ENCODE measurements around the gene MTG2. TPM values are rescaled to one million over a fixed set of nuclear protein-coding genes. Genes with fewer than 3 reads are reported as not detected.

Gene MTG2, protein sequence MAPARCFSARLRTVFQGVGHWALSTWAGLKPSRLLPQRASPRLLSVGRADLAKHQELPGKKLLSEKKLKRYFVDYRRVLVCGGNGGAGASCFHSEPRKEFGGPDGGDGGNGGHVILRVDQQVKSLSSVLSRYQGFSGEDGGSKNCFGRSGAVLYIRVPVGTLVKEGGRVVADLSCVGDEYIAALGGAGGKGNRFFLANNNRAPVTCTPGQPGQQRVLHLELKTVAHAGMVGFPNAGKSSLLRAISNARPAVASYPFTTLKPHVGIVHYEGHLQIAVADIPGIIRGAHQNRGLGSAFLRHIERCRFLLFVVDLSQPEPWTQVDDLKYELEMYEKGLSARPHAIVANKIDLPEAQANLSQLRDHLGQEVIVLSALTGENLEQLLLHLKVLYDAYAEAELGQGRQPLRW
- 10 to 100 TPM; 17.0 to 26.1 (median 22.6) TPM for total RNA-seq

DNA sequence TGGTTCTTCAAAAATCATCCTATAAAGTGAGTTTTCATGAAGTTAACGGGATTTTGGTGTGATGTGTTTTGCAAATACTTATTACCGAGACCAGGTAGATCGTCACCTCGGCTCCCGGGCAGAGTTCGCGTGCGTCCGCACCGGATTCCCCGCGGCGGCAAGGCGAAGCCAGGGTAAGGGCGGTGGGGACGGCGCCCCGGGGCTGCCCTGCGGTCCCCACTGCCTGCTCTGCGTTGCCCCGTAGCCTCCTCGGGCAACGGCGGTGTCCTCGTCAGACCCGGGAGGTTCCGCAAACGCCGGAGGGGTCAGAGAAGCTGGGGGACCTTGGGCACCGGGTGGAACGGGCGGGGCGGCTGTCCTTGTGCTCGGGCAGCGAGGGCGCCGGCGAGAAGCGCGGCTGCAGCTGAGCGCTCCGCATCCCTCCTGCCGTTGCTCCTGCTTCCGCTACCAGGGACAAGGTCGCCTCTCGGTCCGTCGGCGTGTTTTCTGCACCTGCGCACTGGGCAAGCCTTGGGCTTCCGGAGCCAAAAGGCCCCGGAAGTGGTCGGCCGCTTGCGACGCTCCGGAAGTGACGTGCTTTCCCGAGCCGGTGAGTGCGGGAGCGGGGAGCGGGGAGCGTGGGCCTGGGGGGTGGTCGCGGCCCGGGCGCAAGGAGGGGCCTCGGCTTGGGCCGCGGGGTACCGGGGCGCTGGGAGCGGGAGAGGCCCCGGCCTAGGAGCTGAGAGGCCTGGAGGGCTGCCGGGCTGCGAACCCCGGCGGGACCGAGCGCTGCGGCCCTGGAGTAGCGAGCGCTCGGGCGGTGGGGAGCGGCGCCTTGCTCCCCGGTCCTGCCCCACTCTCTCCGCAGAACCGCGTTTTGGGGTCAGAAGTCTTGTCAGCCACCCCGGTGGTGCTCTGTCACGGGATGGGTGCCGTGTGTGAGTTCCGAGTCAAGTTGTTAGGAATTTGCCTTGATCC, at the start of gene MTG2:
TSS of gene MTG2 (plus strand) at position 560 of the 957 bp plus-strand sequence. CDS start 10,393 bp downstream, outside the sequence.
- TF ChIP-seq, protein P1, sequence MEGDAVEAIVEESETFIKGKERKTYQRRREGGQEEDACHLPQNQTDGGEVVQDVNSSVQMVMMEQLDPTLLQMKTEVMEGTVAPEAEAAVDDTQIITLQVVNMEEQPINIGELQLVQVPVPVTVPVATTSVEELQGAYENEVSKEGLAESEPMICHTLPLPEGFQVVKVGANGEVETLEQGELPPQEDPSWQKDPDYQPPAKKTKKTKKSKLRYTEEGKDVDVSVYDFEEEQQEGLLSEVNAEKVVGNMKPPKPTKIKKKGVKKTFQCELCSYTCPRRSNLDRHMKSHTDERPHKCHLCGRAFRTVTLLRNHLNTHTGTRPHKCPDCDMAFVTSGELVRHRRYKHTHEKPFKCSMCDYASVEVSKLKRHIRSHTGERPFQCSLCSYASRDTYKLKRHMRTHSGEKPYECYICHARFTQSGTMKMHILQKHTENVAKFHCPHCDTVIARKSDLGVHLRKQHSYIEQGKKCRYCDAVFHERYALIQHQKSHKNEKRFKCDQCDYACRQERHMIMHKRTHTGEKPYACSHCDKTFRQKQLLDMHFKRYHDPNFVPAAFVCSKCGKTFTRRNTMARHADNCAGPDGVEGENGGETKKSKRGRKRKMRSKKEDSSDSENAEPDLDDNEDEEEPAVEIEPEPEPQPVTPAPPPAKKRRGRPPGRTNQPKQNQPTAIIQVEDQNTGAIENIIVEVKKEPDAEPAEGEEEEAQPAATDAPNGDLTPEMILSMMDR (IDR thresholded peaks at IDR 0.05; ENCODE audit: low read depth) = no peak

DNA sequence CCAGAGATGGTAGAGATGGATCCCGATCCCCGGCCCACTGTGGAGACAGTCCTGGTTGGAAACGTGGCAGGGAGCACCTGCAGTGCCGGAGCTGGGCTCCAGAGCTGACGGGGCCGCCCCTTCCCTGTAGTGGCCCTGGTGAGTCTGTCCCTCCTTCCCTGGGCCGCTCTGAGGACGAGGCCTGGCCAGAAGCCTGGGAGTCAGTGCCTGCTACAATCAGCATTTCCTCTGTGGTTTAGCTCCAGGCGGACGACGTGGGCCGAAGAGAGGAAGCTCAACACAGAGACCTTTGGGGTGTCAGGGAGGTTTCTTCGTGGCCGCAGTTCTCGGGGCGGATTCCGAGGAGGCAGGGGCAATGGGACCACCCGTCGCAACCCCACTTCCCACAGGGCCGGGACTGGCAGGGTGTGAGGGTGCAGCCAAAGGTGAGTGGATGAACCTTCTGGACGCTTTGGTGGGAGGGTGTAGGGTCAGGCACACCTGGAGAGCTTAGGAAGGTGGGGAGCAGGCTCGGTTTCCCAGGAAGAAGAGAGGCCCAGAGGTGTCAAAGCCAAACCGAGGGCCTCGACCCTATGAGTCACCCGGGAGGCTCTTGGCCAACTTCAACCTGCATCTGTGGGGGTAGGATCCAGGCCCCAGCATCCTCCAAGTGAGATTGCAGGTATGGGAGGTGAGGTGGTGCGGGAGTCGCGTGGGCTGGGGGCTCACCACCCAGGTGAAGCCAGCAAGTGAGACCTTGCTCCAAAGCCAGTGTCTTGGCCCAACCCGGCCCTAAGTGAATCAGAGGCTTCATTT, 49.6 kb upstream of the MTG2 start:
- TF ChIP-seq, protein P1 (IDR thresholded peaks at IDR 0.05; ENCODE audit: low read depth) = no peak

DNA sequence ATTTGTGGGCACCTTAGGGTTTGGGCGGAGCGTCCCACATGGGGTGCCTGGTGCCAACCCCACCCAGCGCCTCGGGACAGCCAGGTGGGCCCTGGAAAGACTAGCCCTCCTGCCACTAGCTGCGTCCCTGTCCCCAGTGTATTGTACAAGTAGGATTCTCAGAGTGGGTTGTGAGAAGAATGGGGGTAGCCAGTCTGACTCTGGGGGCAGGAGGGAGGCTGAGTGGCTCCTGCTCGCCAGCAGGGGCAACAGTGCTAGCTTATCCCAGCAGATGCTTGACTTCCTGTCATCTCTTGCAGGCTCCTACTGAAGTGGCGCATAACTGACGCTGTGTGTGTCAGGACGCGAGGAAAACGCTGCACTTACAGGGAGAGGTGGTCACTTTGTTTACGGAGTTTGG, 49.0 kb upstream of the MTG2 start:
- TF ChIP-seq, protein P1 (IDR thresholded peaks at IDR 0.05; ENCODE audit: low read depth) = no peak

DNA sequence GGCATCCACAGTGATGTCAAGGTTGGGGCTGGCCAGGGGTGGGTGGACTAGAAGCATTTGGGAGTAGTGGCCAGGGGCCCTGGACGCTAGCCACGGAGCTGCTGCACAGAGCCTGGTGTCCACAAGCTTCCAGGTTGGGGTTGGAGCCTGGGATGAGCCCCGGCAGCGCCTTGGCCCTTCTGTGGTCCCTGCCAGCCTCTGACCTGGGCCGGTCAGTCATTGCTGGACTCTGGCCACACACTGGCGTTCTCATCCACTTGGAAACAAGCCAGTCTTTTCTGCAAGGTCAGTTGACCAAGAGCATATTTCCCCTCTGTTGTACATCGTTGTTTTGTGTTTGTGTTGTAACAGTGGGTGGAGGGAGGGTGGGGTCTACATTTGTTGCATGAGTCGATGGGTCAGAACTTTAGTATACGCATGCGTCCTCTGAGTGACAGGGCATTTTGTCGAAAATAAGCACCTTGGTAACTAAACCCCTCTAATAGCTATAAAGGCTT, 48.0 kb upstream of the MTG2 start:
- TF ChIP-seq, protein P1 (IDR thresholded peaks at IDR 0.05; ENCODE audit: low read depth) = no peak

DNA sequence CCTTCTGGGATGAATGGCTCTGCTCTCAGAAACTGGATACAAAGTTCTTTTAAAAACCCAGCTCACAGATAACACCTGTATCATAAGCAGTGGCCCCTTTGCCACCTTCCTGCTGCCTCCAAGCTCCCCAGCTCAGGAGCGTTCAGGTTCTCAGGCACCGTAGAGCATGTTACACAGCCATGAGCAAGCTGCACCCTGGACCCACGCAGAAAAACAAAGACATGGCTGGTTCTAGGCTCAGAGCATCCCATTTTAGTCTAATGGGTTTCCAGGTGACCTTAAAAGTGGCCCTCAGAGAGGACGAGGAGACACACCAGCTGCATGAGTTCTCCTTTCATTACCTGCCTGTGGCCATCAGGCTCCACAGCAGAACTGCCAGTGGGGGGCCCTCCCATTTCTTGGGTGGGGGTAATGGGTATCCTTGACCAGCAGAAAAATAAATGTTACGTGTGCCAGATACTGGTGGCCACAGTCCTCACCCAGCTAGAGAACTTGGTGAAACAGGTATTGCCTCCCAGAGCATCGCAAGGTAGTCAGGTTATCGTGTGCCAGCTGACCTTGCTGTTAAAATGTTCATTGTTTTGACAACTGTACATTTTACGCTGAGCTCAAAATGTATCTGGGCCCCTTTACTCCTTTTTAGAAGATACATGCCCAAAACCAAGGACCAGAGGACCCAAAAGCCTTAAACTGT, 47.1 kb upstream of the MTG2 start:
- TF ChIP-seq, protein P1 (IDR thresholded peaks at IDR 0.05; ENCODE audit: low read depth) = no peak

DNA sequence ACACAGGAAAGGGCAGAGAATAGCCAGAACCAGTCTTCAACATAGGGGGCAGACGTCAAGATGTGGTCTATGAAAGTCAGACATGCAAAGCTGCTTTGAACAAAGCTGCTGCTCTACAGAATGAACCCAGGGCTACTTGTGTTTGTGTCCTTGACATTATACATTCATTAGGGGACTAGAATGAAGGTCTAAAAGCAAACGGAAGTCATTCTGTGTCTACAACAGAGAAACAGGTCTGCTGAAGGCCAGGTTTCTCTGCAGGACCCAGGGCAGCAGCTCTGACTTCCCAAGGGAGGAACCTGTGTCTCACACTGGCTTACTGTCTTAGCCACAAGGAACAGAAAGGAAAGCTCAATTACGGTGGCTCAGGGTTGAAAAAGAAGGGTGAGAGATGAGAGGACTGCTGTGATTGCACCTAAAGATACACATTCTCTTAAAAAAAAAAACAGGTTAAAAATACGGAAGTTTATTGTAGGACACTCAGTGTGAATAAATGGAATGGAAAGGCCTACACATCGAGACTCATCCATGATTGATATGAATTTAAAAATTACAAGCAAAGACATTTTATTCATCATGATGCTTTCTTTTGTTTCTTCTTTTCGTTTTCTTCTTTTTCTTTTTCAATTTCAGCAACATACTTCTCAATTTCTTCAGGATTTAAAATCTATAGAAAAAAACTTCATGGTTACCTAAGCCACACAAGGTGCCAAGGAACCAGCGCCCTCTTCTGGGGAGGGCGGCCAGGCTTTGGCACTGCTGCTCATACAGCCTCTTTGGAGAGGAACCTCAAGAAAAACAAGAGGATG, 46.3 kb upstream of the MTG2 start:
- TF ChIP-seq, protein P1 (IDR thresholded peaks at IDR 0.05; ENCODE audit: low read depth) = no peak
